ENCODE measurements around the gene GRM7.
A peak's percentile ranks its signal among the peaks of the same experiment; 100 is the strongest.

The GRM7 gene

GRCh38 chr3:7160689-7161088 lies 299.8 kb downstream of the GRM7 start:
- DNase-seq: no peak

DNA sequence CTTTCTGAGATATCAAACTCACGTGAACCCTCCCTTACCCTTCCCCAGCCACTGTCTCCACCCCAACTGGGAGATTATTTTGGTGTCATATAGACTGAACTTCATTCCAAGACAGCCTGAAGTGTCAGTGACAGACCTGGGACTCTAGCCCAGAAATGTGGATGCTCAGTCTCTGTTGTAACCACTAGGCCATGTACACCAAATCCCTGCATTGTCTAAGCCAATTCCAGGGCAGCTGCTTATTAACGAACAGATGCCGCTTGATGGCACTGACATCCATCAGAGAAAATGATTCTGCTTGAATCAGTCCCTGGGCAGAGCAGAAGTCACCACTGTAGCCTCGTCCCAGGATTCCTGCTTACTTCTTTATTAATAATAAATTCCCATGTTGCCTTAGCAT lies 305.5 kb downstream of the GRM7 start:
- DNase-seq: no peak

- DNase-seq: no peak
These were observed 310.6 kb downstream of the GRM7 start for GRCh38 chr3:7171493-7171892.

DNA sequence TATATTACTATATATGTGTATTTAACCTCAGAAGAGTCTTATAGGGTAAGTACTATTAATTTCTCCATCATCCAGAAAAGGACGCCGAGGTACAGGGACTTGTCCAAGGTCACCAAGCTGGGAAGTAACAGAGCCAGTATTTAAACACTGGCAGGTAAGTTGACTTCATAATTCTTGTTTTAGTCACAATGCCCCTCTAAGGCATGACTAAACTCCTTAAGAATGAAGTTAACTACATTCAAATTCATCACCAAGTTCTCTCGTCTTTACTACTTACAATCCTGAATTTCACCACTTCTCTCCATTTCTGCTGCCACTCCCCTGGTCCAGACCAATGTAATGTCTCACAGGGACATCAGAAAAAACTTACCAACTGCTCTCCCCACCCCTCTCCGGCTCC lies 312.1 kb downstream of the GRM7 start:
- no peak for DNase-seq

GRCh38 chr3:7188551-7188950 lies 327.6 kb downstream of the GRM7 start:
- no peak for DNase-seq

DNA sequence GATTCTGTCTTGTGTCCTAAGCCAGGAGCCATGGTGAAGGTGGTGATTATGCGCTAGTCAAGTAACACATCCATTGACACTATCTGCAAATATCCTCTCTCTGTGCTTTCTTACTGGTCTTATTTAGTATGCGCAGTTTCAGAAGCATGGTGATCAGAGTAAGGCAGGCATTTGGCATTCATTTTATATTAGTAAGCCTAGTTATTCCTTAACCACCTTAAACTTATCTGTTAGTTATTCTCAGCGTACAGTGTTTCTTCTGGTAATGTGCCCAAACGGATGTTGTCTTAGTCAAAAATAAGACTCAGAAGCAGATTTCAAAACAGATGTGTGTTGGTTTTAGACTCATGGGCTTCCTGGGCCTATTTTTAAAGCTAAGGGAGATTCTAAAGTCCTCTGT lies 329.2 kb downstream of the GRM7 start:
- no peak for DNase-seq

DNA sequence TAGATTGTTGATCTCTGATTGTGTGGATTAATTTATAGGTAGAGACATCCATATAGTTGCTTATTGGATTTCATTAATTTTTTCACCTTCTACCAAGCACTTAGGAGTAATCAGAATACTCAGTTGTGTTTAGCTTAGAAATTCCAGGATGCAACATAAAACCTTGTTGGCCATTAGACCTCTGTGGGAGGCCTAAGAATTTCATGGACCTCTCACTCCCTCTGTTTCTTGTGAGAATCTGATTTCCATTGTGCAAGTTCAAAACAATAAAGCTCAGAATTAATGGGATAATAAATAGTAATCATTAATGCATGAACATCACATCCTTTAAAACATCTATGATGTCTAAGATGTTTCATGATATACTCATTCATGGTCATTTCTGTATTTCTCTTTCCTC lies 332.4 kb downstream of the GRM7 start:
- no peak for DNase-seq

DNA sequence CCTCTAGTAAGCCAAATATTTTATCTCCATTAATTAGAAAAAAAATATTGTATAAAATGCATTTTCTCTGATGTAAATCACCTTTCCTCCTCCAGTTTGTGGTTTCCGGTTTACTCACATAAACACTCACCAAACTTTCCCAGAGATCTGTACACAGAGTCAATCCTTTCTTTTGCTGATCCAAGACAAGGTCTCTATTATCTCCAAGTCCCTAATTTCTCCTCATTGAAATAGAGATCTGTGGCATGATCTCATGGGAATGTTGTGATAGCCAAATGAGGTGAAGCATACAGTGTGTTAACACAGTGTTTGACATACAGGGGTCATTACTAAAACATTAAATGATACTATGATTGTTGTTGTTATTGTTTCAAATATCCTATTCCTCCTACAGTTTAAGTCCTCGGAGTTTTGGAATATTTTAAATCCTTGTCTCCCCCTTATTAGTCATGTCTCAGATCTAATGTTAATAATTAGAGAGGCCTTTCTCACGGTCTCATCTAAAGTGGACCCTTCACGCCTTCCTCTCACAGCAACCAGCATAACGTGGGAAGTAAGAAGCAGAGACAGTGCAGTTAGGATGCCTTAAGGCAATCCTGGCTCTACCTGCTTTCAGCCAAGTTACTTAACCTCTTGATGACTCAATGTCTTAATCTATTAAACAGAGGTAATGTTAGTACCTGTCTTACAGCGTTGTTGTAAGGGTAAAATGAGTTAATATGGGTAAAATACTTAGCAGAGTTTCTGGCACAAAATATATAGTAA lies 333.3 kb downstream of the GRM7 start:
- DNase-seq: no peak

DNA sequence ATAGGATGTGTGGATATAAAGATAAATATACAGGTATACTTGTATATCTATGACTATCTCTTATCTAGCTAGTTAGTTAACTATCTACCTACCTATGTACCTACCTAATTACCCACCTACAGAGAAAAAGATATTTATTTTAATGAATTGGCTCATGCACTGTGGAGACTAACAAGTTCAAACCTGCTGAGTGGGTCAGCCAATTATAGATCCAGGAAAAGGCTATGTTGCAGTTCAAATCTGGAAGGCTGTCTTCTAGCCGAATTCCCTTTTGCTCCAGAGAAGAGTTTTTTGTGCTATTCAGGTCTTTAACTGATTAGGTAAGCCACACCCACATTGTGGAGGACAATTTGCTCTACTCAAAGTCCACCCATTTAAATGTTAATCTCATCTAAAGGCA lies 335.0 kb downstream of the GRM7 start:
- DNase-seq: no peak

- DNase-seq: no peak
These were observed 340.9 kb downstream of the GRM7 start for GRCh38 chr3:7201784-7202183.

DNA sequence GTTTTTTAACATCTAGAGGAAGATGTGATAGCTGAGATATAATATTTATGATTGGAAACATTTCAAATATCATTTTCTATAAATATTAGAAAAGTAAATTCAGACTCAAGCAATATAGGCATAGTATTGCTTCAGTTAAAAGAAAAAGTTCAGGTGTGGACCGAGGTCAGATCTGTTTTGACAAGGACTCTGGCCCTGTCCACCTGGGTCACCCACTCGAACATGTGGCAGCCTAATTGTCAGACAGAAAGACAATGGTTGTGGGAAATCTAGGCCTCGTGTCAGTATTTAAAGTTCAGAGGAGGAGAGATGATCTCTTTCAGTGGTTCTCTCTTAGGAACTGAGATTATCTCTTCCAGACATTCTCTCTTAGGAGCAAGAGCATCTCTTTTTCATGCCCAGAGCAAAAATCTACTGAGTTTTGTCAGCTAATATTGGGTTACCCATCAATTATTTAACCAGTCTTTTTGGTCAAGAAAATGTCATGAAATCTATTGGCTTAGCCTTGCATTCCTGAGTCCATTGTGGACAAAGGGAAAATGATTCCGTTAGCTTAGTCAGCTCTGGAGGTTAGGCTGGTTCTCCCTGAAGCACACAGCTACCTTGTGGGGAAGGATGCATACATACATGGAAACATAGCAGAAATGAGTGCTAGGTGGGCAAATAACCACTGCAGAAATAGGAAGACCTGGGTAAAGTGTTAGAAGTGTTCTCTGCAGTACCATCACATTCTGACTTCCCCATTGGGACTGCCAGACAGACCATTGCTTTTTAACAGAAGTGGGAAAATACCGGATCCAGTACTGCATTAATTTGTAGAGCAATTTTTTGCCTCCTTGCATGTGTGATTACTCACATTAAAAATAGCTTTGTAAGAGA lies 343.3 kb downstream of the GRM7 start:
- DNase-seq: no peak

GRCh38 chr3:7204848-7205156 lies 343.9 kb downstream of the GRM7 start:
- DNase-seq: no peak

DNA sequence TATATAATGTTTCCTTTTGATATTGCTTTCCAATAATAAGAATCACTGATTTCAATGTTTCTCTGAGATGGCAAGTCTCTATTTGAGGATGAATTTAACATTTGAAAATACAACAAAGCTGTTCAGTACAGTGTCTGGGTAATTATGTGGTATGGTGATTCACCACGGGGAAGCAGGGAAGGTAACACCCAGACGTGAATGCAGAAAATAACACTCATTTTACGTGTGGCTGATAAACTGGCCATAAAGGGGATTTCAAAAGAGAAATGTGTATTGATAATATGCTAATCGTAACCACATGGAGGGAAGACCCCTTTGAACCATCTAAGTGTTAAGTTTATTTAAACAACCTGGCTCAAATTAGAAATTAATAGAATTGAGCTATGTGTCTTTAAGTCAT lies 344.6 kb downstream of the GRM7 start:
- DNase-seq: no peak

DNA sequence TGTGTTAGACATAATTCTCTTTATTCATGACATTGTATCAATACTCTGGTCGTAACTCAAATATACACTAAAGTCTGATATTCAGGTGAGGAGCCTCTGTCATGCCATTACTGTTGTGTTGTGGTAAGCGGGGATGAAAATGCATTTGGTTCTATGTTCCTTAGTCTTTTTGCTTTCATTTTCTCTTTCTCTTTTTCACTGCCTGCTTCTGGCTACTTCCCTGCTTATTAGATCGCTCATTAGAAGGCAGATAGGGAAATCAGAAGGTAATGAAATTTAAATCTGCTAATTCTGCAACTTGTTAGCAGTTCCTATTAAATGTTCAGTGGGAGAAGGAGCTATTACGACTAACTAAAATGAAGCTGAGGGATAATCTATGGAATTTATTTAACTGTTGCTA lies 345.0 kb downstream of the GRM7 start:
- peak; percentile 1 for DNase-seq

DNA sequence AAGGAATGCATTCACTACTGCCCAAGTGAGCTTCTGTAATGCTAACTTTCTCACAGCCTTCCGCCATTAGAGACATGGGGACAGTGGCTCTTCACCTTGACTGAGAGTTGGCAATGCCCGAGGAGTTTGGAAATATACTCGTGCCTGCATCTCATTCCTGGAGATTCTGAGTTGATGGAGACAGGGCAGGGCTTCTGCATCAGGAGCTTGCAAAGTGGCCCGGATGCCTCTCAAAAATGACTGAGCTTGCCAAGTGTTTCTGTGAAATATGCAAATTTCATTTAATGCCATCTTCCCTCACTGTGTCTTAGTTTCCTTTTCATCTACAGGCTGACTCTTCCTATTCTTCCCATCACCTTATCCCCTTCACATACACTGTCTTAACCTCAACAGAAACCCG lies 346.2 kb downstream of the GRM7 start:
- DNase-seq: no peak

DNA sequence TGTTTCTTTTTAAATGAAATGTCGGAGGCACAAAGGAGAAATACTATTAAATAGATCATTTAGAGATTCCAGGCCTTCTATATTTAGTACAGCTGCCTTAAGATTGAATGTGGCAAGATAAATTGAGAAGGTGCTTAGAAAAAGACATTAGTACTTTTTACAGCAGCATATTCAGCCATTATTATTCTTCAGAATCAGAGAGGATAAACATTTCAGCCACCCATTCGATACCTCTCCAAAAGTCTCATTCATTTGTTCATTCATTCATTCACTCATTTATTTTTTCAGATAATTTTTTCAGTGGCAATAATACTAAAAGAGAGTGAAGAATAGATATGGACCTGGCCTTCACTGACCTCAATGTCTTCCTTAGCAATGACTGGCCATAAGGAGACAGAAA lies 347.0 kb downstream of the GRM7 start:
- DNase-seq: no peak

DNA sequence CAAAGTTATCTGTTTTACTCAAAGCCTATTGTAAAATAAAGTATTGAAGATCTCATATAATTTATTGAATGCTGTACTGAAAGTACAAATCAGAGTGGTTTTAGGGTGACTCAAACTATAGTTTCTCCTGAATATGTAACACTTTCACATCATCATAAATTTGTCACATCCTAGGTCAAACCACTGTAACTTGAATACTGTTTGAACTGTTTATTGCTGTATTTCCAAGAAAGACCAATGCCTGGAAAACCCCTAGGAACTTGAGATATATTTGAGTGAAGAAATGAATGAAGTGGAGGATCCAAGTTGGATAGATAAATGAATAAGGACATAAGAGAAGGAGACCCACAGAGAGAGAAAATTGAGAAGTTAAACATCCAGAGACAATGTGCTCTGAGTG lies 348.2 kb downstream of the GRM7 start:
- no peak for DNase-seq

DNA sequence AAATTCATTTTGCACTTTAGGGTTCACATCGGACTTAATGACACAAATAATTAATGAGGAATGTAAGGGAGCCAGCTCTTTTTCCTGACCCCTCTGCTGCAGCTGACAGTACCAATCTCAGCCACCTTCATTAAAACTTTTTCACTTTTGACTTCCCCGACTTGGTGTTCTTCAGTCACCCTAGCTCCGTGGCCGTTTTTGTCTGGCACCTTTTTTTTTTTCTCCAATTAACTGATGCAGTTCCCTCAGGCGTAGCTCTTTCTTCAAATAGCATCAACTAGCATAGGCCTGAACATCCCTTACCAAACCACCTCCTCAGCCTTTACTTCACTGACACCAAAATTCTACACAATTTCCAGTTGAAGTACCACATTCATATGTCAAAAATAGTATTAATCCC lies 350.8 kb downstream of the GRM7 start:
- DNase-seq: no peak

- no peak for DNase-seq
These were observed 354.8 kb downstream of the GRM7 start for GRCh38 chr3:7215706-7216105.

DNA sequence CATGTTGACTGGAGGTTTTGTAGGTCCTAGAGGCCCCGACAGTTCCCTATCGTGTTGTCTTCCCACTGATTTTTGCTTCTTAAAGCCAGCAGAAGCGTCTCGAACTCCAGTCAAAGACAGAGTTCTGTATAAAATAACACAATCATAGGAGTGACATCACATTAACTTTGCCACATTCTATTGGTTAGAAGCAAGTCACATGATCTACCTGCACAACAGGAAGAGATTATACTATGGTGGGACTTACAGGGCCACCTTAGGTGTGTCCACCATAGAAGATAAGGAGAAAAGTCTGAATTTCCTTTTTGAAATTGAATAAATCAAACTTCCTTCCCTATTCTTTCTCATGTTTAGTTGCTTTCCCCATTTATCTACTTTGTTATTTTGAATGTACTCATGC lies 365.5 kb downstream of the GRM7 start:
- DNase-seq: no peak

DNA sequence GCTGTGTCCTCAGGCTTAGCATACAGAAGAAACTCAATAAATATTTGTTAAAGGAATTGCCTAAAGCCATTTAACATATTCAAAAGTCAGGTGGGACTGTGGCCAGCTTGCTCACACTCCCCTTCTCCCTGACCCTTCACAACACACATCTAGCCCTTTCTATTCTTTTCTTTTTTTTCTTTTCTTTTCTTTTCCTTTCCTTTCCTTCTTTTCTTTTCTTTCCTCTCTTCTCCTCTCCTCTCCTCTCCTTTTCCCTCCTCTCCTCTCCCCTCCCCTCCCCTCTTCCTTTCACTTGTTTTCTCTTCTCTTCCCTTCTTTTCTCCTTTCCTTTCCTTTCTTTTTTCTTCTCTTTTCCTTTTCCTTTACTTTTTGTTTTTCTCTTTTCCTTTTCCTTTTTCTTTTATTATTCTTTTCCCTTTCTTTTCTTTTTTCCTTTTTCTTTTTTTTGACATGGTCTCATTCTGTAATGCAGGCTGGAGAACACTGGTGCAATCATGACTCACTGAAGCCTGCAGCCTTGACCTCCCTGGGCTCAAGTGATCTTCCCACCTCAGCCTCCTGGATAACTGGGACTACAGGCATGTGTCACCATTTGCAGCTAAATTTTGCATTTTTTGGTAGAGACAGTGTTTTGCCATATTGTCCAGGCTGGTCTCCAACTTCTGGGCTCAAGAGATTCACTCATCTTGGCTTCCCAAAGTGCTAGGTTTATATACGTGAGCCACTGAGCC lies 377.8 kb downstream of the GRM7 start:
- no peak for DNase-seq

GRCh38 chr3:7241584-7242302 lies 380.8 kb downstream of the GRM7 start:
- no peak for DNase-seq

- no peak for DNase-seq
These were observed 381.4 kb downstream of the GRM7 start for GRCh38 chr3:7242303-7242635.

Measured in CD4-positive, alpha-beta T cell treated with Interleukin-21 for 1 hour (primary cell).